ENCODE results near the gene HELZ2.
"Not testable (repeated sequence)": the region's sequence is repeated elsewhere in the genome, so short reads cannot be mapped to it uniquely, and the experiment has no call there.

Gene HELZ2

GRCh38 chr20:63574156-63574828 lies at the start of gene HELZ2:
TSS of gene HELZ2 (minus strand) at chr20:63574239. CDS start at chr20:63572385, 1,854 bp downstream.
- DNase-seq (ENCODE audit: low read depth in 3 of 3) = peak in 2 of 3 experiments; percentile 59 to 69

- DNase-seq (ENCODE audit: low read depth in 3 of 3) = no peak
These were observed 48.7 kb upstream of the HELZ2 start for GRCh38 chr20:63622732-63623131.

- no peak for DNase-seq (ENCODE audit: low read depth in 3 of 3)
These were observed 48.1 kb upstream of the HELZ2 start for GRCh38 chr20:63622096-63622495.

GRCh38 chr20:63620991-63621390 lies 47.0 kb upstream of the HELZ2 start:
- no peak for DNase-seq (ENCODE audit: low read depth in 3 of 3)

GRCh38 chr20:63619505-63619904 lies 45.5 kb upstream of the HELZ2 start:
- DNase-seq (ENCODE audit: low read depth in 3 of 3) = no peak

GRCh38 chr20:63619086-63619485 lies 45.0 kb upstream of the HELZ2 start:
- DNase-seq (ENCODE audit: low read depth in 3 of 3) = no peak

- no peak for DNase-seq (ENCODE audit: low read depth in 3 of 3)
These were observed 44.4 kb upstream of the HELZ2 start for GRCh38 chr20:63618291-63618980.

GRCh38 chr20:63617876-63618265 lies 43.8 kb upstream of the HELZ2 start:
- no peak for DNase-seq (ENCODE audit: low read depth in 3 of 3)

- no peak for DNase-seq (ENCODE audit: low read depth in 3 of 3)
These were observed 43.2 kb upstream of the HELZ2 start for GRCh38 chr20:63617092-63617875.

GRCh38 chr20:63613863-63614594 lies 40.0 kb upstream of the HELZ2 start:
- DNase-seq (ENCODE audit: low read depth in 3 of 3) = not testable (repeated sequence)

GRCh38 chr20:63612276-63612931 lies 38.4 kb upstream of the HELZ2 start:
- DNase-seq (ENCODE audit: low read depth in 3 of 3) = no peak

GRCh38 chr20:63611646-63612045 lies 37.6 kb upstream of the HELZ2 start:
- no peak for DNase-seq (ENCODE audit: low read depth in 3 of 3)

GRCh38 chr20:63610581-63611435 lies 36.8 kb upstream of the HELZ2 start:
- DNase-seq (ENCODE audit: low read depth in 3 of 3) = no peak

GRCh38 chr20:63606686-63607085 lies 32.6 kb upstream of the HELZ2 start:
- no peak for DNase-seq (ENCODE audit: low read depth in 3 of 3)

GRCh38 chr20:63602321-63602720 lies 28.3 kb upstream of the HELZ2 start:
- DNase-seq (ENCODE audit: low read depth in 3 of 3) = no peak

GRCh38 chr20:63601679-63602078 lies 27.6 kb upstream of the HELZ2 start:
- not testable (repeated sequence) for DNase-seq (ENCODE audit: low read depth in 3 of 3)

- DNase-seq (ENCODE audit: low read depth in 3 of 3) = no peak
These were observed 25.5 kb upstream of the HELZ2 start for GRCh38 chr20:63599396-63600050.

GRCh38 chr20:63598479-63599395 lies 24.7 kb upstream of the HELZ2 start:
- no peak for DNase-seq (ENCODE audit: low read depth in 3 of 3)

Measured in stimulated activated CD4-positive, alpha-beta T cell treated with anti-CD3 and anti-CD28 coated beads, TNF-alpha, amount 100 ng/mL, for 4 hours (primary cell).